ENCODE measurements around the gene EDNRA.
"Not testable (repeated sequence)": the region's sequence is repeated elsewhere in the genome, so short reads cannot be mapped to it uniquely, and the experiment has no call there.

The EDNRA gene

DNA sequence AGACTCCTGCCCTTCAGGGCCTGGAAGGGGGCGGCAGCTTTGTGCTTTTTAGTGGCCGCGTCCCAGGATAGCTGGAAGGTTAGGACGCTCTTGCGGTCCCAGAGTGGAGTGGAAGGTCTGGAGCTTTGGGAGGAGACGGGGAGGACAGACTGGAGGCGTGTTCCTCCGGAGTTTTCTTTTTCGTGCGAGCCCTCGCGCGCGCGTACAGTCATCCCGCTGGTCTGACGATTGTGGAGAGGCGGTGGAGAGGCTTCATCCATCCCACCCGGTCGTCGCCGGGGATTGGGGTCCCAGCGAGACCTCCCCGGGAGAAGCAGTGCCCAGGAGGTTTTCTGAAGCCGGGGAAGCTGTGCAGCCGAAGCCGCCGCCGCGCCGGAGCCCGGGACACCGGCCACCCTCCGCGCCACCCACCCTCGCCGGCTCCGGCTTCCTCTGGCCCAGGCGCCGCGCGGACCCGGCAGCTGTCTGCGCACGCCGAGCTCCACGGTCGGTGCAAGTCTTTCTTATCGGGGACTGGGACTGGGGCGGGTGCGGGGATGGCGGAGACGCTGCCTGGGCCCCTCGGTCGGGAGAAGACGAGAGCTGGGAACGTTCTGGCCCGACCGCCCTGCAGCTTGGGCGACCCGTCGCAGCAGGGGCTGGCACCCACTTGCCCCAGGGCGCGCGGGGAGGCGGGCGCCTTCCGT is at the start of gene EDNRA:
TSS of gene EDNRA (plus strand) at position 207 of the 686 bp plus-strand sequence. CDS start 4,585 bp downstream, outside the sequence.
- no peak for FAIRE-seq

GRCh38 chr4:147434370-147434769 is 46.5 kb upstream of the EDNRA start:
- FAIRE-seq: not testable (repeated sequence)

GRCh38 chr4:147440442-147440841 is 40.5 kb upstream of the EDNRA start:
- FAIRE-seq: no peak

DNA sequence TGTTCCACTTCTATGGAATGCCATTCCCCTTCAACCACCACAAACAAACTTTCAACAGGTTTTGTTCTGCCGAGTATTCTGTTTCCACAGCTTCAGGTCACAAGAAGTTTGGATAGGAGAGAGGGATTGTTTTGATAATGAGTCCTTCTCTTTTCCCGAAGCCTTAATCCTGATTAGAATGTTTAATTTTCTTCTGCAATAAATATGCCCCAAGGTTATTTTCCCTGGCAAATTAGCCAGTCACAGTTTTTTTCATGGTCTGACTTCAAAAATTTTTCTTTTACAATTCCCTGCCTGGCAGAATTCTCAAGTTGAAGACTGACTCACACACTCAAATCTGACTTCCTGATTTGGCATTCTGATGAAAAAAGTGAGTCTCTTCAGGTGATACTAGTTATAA is 33.1 kb upstream of the EDNRA start:
- no peak for FAIRE-seq

DNA sequence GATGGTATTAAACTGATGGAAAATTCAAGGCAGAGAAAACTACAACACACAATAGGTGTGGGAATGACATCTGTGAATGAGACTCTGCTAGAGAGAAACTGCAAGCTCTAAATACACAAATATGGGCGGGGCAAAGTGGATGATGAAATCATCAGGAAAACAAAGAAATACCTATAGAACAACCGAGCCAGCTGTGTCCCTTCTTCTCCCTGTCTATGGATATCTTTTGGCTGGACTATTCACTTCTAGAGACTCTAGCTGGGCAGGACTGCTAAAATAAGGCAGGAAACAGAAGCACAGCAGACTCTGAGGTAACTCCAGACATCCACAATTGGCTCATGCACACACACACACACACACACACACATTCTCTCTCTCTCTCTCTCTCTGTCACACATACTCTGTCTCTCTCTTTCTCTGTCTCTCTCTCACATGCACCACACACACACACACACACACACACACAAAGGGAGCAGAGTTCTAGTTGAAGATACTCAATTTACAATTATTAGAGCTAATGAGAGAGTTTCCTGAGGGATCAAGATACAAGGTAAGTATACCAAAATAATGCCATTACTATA is 27.2 kb upstream of the EDNRA start:
- no peak for FAIRE-seq

- no peak for FAIRE-seq
Observed at GRCh38 chr4:147456706-147457105, 24.2 kb upstream of the EDNRA start.

- FAIRE-seq: no peak
Observed at GRCh38 chr4:147461161-147461560, 19.7 kb upstream of the EDNRA start.

DNA sequence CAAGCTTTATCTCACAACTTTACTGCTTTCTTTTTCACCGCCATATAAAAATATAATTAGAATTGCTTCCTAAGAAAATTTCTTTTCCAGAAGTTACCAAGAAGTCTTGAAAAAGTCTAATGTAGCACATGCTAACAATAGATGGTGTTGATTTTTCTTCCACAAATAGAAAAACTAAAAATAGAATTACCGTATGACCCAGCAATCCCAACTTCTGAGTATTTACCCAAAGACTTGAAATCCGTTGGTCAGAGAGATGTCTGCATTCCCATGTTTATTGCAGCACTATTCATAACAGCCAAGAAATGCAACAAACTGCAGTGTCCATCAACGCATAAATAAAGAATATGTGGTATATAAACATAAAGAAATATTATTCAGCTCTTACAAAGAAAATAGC is 17.8 kb upstream of the EDNRA start:
- FAIRE-seq: no peak

DNA sequence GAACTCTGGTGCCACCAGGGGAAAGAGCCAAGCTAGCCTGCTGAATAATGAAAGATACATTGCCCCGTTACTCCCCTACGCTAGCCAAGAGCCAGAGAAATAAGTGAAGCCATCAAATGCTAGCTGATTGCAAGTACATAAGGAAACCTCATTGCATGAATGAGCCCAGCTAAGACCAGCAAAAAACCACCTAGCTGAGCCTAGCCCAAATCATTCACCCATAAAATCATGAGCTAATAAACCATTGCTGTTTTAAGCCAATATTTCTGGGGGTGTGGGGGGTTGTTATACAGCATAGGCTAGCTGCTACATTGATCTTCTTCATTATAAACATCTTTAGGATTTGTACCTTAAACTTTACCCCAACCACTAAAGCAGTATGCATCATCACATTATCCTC is 15.4 kb upstream of the EDNRA start:
- no peak for FAIRE-seq

GRCh38 chr4:147477439-147477838 is 3.5 kb upstream of the EDNRA start:
- FAIRE-seq: no peak

- FAIRE-seq: no peak
Observed at GRCh38 chr4:147479376-147479775, 1.5 kb upstream of the EDNRA start.

DNA sequence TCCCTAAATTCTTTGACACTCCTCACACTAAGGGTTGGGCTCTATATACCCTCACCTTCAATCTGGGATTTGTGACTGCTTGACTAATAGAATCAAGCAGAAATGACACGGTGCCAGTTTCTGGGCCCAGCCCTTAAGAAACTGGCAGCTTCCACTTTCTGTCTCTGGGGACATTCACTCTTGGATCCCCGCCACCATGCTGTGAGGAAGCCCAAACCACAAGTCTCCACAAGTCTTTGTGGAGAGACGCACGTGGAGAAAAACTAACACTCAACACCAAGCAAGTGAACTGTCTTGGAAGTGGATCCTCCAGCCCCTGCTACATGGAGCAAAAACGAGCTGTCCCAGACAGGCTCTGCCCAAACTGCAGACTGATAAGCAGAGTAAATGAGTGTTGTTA is 1.1 kb upstream of the EDNRA start:
- no peak for FAIRE-seq

GRCh38 chr4:147480502-147480890 is 401 bp upstream of the EDNRA start:
- FAIRE-seq: no peak

- FAIRE-seq: no peak
Observed at GRCh38 chr4:147481577-147482109, 746 bp downstream of the EDNRA start.

- FAIRE-seq: no peak
Observed at GRCh38 chr4:147482281-147482680, 1.4 kb downstream of the EDNRA start.

- no peak for FAIRE-seq
Observed at GRCh38 chr4:147485167-147485566, 4.3 kb downstream of the EDNRA start.

DNA sequence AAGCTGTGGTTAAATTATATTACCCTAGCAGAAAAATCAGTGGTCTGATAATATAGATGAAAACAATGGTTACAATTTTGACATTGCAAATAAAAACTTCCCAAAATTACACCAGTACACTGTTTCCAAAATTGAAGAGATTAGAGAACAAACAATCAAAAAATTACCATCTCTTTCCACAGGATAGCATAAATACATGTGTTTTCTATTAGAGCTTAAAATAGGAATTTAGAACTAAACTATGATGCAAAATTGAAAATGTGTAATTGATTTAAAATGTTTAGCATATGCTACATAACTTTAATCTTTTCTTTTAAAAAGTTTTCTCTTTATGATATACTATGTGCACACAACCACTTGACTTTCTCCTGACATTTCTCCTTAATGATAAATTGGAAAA is 6.7 kb downstream of the EDNRA start:
- FAIRE-seq: no peak

DNA sequence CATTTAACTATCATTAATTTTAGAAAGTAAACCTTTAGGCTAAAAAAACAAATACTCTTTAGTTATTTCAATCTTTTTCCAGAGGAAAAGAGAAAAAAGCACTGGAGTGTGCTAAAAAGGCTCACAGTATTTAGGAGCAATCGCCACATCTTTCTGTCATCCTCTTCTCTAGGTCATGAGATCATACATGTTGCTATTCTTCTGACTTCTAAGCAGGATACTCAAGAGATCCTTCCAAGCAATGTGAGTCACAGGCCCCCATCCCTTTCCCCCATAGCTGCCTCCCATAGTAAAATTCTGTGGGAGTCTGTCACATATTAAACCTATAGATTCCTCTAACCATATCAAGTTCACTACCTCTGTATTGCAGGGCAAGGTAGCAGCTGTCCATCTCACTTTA is 7.7 kb downstream of the EDNRA start:
- FAIRE-seq: no peak

DNA sequence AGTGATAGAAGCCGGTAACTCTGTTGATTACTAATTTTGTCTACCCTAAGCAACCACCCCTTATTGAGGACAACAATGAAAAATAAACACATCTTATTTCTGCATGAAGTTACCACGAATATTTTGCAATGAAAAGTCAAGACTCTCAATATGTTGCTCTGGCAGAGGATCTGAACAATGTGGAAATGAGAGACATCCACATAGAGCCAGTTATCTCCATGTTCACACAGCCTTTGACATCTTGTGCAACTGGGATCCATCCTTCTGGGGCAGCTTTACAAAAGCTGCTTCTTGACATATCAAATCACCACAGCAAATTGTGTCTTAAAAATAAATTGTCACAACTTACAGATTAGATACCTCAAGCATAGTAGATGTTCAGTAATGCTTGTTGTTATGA is 10.2 kb downstream of the EDNRA start:
- FAIRE-seq: no peak

DNA sequence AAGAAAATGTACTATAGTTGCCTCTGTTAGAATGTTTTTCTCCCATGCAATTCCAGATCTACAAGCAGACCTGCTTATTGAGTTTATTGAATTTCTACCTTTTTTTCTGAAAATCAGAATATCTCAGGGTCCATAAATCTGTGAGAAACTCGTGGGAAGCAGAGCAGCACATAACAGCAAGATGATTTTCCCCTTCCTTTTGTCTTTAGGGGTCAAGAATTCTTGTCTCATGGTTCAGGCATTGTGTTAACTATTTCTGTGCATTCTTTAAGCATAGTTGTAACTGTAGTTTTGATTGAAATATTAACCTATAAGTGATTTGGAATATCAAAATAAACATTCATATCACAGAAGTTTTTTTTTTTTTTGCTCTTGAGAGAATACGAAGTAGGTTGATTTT is 11.4 kb downstream of the EDNRA start:
- no peak for FAIRE-seq

- no peak for FAIRE-seq
Observed at GRCh38 chr4:147492761-147493160, 11.9 kb downstream of the EDNRA start.

DNA sequence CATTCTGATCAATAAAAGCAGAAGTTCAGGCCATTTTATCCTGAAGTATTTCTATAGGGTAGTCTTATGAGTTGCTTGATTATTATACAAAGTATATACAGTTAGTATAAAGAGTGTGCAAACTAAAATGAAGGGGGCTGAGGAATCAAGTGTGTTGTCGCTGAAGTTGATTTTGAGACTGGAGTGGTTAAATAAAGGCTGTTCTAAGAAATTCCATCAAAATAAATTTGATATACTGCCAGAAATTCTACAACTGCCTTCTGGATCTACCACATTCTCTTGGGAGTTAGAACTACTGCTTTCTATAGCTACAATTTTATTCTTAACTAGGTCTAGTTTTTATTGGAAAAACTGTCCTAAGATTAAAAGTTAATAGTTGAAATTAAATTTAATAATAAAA is 12.4 kb downstream of the EDNRA start:
- FAIRE-seq: no peak

GRCh38 chr4:147494301-147494700 is 13.4 kb downstream of the EDNRA start:
- no peak for FAIRE-seq

DNA sequence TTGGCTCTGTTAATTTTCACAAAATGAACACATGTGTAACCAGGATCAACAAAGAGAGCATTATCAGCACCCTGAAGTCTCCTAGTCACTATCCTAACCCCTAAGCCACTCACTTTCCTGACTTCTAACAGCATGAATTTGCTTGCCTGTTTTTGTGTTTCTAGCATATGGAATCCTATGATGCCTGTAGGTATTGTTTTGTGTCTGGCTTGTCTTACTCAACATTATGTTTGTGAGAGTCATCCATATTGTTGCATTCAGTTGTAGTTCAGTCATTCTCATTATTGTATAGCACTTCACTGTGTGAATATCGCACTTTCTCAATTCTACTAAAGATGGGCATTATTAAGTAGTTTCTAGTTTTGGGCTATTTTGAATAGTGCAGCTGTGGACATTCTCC is 15.6 kb downstream of the EDNRA start:
- no peak for FAIRE-seq

Measured in islet of Langerhans (tissue), 1 donor.